ENCODE data around the gene ZNF598. TPM values are rescaled to one million over a fixed set of nuclear protein-coding genes. Genes with fewer than 3 reads are reported as not detected.

Gene ZNF598
- total RNA-seq, 1 experiment from 2014 or later, result 57.4 TPM

- DNase-seq (ENCODE audit: low read depth, low spot score) (no peak), ATAC-seq (no peak)
- no peaks in the 10 kb centered on the region for H3K79me2 ChIP-seq (ENCODE audit: insufficient read depth, low read length)
- no peaks in the 10 kb centered on the region for H3K27me3 ChIP-seq (ENCODE audit: insufficient read depth, low read length)
- no peak overlapping the region for H3K9ac ChIP-seq (ENCODE audit: low read length)
- no peaks in the 10 kb centered on the region for H3K9me2 ChIP-seq (ENCODE audit: insufficient read depth)
- no TSS peak for BruUV-seq (replicated peaks)
- ChIA-PET CTCF (no interaction called here), RAD21 (ENCODE audit: low non-redundant PET in 1 of 2, low total read pairs in 2 of 2, uncharacterized antibody in 2 of 2, unreplicated experiment in 2 of 2) (no interaction called here), POLR2A (no interaction called here)
- H3K9me3 ChIP-seq (ENCODE audit: control insufficient read depth in 1 of 2, insufficient read depth in 1 of 2, low read depth in 1 of 2, low read length in 2 of 2), result no peaks in the 10 kb centered on the region
- no peaks in the 10 kb centered on the region for H4K20me1 ChIP-seq (ENCODE audit: insufficient read depth)
- peaks cover 5 to 36% of the 10 kb centered on the region in 2 experiments; a peak in 2 of 4 replicates for H3K4me1 ChIP-seq (ENCODE audit: control insufficient read depth in 1 of 2, insufficient read depth in 2 of 2, low read length in 2 of 2)
- no peaks in the 10 kb centered on the region for H3K36me3 ChIP-seq (ENCODE audit: control insufficient read depth in 1 of 2, insufficient read depth in 2 of 2, low read length in 2 of 2)
- H3K4me3 ChIP-seq (replicated peaks in 1 of 2; ENCODE audit: low read depth in 1 of 2, low read length in 2 of 2), result no peak overlapping the region
- intact Hi-C loops (cut with micrococcal nuclease), result no loop called here
- H3K27ac ChIP-seq (ENCODE audit: low read depth, low read length), result no peak overlapping the region; the same call in 1 of the 2 replicates
- no peak overlapping the region for H2AFZ ChIP-seq (ENCODE audit: low read depth, low read length, poor library complexity, severe bottlenecking)
- TF ChIP-seq EGR1 (IDR thresholded peaks at IDR 0.05; ENCODE audit: low read depth) (no peak), POLR2AphosphoS5 (IDR thresholded peaks at IDR 0.05; ENCODE audit: low read depth, low read length) (no peak), RAD21 (IDR thresholded peaks at IDR 0.05; ENCODE audit: low read depth) (no peak), FOSL1 (IDR thresholded peaks at IDR 0.05; ENCODE audit: low read depth) (no peak), ELF1 (IDR thresholded peaks at IDR 0.05; ENCODE audit: borderline replicate concordance, low read depth) (no peak), ZNF274 (IDR thresholded peaks at IDR 0.05; ENCODE audit: low read depth, low read length) (no peak)
- TF ChIP-seq, protein P1, sequence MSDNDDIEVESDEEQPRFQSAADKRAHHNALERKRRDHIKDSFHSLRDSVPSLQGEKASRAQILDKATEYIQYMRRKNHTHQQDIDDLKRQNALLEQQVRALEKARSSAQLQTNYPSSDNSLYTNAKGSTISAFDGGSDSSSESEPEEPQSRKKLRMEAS (IDR thresholded peaks at IDR 0.05), result no peak
- TF ChIP-seq, protein P2, sequence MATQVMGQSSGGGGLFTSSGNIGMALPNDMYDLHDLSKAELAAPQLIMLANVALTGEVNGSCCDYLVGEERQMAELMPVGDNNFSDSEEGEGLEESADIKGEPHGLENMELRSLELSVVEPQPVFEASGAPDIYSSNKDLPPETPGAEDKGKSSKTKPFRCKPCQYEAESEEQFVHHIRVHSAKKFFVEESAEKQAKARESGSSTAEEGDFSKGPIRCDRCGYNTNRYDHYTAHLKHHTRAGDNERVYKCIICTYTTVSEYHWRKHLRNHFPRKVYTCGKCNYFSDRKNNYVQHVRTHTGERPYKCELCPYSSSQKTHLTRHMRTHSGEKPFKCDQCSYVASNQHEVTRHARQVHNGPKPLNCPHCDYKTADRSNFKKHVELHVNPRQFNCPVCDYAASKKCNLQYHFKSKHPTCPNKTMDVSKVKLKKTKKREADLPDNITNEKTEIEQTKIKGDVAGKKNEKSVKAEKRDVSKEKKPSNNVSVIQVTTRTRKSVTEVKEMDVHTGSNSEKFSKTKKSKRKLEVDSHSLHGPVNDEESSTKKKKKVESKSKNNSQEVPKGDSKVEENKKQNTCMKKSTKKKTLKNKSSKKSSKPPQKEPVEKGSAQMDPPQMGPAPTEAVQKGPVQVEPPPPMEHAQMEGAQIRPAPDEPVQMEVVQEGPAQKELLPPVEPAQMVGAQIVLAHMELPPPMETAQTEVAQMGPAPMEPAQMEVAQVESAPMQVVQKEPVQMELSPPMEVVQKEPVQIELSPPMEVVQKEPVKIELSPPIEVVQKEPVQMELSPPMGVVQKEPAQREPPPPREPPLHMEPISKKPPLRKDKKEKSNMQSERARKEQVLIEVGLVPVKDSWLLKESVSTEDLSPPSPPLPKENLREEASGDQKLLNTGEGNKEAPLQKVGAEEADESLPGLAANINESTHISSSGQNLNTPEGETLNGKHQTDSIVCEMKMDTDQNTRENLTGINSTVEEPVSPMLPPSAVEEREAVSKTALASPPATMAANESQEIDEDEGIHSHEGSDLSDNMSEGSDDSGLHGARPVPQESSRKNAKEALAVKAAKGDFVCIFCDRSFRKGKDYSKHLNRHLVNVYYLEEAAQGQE (IDR thresholded peaks at IDR 0.05; ENCODE audit: low read depth), result no peak
- H3K4me2 ChIP-seq (ENCODE audit: low read length), result no peak overlapping the region
These were observed 29.0 kb upstream of the ZNF598 start for GRCh38 chr16:2038382-2039231.
